Measurements from ENCODE around the gene UCK2.

DNA sequence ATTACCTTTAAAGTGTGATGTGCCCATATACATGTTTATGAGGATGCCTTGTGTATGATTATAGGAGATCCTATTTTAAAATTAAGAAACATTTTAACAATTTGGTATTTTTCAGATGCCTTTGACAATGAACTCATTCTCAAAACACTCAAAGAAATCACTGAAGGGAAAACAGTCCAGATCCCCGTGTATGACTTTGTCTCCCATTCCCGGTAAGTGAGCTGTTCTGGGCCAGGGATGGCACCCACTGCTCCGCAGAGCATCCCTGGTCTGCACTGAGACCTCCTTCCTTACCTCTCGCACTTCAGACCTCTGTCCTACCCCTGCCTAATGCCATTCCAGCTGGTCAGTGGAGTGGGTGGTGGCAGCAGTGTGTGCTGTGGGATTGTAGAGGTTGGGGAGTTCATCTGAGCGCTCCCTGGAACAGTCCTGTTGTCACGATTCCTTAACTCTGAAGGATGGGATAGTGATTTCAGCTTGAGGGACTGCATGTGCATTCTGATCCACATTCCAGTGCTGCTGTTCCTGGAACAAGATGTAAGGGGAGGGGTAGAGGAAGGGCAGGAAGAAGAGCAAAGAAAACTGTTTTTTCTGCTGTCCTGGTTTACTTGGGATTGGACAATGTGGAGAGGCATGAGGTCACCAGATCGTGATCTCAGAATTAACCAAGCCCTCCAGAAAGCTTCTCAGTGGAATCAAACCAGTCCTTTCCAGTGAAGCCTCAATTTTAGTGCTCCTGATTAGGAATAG, 63.9 kb downstream of the UCK2 start:
- TF ChIP-seq, protein P1, sequence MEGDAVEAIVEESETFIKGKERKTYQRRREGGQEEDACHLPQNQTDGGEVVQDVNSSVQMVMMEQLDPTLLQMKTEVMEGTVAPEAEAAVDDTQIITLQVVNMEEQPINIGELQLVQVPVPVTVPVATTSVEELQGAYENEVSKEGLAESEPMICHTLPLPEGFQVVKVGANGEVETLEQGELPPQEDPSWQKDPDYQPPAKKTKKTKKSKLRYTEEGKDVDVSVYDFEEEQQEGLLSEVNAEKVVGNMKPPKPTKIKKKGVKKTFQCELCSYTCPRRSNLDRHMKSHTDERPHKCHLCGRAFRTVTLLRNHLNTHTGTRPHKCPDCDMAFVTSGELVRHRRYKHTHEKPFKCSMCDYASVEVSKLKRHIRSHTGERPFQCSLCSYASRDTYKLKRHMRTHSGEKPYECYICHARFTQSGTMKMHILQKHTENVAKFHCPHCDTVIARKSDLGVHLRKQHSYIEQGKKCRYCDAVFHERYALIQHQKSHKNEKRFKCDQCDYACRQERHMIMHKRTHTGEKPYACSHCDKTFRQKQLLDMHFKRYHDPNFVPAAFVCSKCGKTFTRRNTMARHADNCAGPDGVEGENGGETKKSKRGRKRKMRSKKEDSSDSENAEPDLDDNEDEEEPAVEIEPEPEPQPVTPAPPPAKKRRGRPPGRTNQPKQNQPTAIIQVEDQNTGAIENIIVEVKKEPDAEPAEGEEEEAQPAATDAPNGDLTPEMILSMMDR (IDR thresholded peaks at IDR 0.05; ENCODE audit: low read depth, low read length), result no peak
- TF ChIP-seq EZH2phosphoT487 (IDR thresholded peaks at IDR 0.05; ENCODE audit: low read depth), result no peak
